HG02973 (cell line): ENCODE data around the gene KISS1R.

Experiments
- ATAC-seq: cut with Tn5 transposase; IDR thresholded peaks from one replicate; pipeline ENCODE4 v1.9.1; 2021; ENCODE audit warnings: moderate library complexity; ENCODE audit not compliant: unreplicated experiment

Gene KISS1R

GRCh38 chr19:966485-967088 is 49.5 kb downstream of the KISS1R start:
- no peak for ATAC-seq
